Mesangial cell (primary cell): Measurements from ENCODE around the gene NUDT8. TPM values are rescaled to one million over a fixed set of nuclear protein-coding genes. Genes with fewer than 3 reads are reported as not detected.

Experiments used
- total RNA-seq: library from RNA; depleted of rRNA; stranded (reverse); fragments of >200 nt; gene quantifications from 2 replicates; pipeline ENCODE4 v1.2.3, GENCODE V29; 2015

NUDT8 gene, protein sequence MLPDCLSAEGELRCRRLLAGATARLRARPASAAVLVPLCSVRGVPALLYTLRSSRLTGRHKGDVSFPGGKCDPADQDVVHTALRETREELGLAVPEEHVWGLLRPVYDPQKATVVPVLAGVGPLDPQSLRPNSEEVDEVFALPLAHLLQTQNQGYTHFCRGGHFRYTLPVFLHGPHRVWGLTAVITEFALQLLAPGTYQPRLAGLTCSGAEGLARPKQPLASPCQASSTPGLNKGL
- 19.1 and 27.5 TPM in 2 replicates for total RNA-seq

DNA sequence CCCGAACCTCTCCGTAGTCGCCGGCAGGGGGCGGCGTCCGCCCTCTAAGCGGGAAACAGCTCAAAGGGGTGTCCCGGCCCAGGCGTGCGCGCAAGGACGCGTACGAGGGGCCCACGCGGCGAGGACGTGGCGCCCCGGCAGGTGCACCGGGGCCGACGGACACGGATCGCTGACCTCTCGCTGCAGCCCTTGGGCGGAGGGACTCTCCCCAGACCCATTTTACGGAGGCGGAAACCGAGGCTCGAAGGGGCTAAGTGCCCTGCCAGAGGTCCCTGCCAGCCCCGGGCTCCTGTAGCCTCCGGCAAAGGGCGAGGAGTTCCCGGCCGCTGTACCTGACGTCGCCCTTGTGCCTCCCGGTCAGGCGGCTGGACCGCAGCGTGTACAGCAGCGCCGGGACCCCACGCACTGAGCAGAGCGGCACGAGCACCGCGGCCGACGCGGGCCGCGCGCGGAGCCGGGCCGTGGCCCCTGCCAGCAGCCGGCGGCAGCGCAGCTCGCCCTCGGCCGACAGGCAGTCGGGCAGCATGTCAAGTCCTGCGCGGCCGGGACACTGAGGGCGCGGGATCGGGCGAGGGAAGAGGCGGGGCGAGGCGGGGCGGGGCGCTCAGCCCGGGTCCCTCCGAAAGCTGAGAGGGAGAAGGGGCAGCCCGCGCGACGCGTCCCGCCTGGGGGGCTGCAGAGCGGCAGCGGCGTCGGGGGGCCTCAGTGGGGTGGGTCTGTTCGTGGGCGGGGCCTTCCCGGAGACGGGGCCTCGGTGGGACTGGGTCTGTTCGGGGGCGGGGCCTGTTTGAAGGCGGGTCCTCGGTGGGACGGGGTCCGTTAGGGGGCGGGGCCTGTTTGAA lies at the start of gene NUDT8:
TSS of gene NUDT8 (minus strand) at position 552 of the 842 bp plus-strand sequence. CDS start at position 526, 26 bp downstream.

DNA sequence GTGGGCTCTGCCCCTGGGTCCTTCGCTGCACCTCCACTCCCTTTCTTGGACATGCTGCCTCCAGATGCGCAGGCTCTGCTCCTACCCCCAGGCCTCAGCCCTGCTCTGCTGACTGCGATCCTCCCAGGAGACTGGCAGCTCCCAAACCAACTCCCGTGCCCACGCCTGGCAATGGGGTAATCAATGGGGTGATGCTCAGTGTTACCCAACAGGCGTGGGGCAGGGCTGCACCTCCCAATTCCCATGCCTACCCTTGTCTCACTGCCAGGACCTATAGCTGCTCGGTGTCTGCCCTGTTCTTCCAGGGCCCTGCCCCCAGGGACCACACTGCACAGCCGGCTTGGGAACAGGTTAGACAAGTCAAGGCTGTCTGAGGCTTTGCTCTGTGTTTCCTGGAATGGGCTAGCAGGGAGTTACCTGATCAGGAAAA lies 44.7 kb upstream of the NUDT8 start, which contains the start of gene ALDH3B2:
TSS of gene ALDH3B2 (minus strand) at position 182 of the 430 bp plus-strand sequence. CDS start 7,688 bp downstream, outside the sequence.

GRCh38 chr11:67639438-67639859 lies 9.7 kb upstream of the NUDT8 start, which contains the start of gene TBX10:
Gene TBX10, minus strand, starts transcription at chr11:67639763. Its CDS starts 291 bp downstream, at chr11:67639472.

DNA sequence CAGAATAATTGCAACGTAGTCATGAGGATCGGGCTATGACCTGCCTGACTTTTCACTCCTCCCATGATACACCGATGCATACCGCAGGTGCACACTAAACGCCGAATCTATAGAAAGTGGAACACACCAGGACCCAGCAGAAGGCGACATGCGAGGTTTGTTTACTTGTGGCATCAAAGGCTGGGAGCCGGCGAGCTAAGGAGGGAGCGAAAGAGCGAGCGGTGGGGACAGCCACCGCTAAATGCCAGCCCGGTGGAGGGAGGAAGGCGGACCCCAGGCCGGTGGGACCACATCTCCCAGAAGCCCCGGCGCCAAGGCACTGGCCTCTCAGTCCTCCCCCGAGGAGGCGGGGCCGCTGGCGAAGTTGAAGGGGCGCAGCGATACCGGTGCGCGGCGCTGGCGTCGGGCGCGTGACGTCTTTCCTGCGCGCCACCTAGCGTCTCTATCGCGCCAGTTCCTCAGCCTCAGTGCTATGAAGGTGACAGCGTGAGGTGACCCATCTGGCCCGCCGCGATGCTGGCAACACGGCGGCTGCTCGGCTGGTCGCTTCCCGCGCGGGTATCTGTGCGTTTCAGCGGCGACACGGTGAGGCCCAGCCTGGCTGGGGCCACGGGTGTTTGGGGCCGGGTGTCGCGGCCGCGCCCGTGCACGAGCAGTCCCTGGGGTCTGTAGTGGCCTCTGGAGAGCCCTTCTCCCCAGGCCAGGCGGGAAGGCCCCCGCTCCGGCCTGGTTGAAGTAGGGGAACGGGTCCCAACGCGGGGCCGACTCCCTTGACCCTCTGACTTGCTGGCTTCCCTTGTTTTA lies 23.0 kb downstream of the NUDT8 start, which contains the start of gene NDUFV1:
TSS of gene NDUFV1 (plus strand) at position 445 of the 804 bp plus-strand sequence. CDS start at position 514, 69 bp downstream.

DNA sequence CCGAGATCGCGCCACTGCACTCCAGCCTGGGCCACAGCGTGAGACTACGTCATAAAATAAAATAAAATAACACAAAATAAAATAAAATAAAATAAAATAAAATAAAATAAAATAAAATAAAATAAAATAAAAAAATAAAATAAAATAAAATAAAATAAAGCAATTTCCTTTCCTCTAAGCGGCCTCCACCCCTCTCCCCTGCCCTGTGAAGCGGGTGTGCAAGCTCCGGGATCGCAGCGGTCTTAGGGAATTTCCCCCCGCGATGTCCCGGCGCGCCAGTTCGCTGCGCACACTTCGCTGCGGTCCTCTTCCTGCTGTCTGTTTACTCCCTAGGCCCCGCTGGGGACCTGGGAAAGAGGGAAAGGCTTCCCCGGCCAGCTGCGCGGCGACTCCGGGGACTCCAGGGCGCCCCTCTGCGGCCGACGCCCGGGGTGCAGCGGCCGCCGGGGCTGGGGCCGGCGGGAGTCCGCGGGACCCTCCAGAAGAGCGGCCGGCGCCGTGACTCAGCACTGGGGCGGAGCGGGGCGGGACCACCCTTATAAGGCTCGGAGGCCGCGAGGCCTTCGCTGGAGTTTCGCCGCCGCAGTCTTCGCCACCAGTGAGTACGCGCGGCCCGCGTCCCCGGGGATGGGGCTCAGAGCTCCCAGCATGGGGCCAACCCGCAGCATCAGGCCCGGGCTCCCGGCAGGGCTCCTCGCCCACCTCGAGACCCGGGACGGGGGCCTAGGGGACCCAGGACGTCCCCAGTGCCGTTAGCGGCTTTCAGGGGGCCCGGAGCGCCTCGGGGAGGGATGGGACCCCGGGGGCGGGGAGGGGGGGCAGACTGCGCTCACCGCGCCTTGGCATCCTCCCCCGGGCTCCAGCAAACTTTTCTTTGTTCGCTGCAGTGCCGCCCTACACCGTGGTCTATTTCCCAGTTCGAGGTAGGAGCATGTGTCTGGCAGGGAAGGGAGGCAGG lies 46.2 kb downstream of the NUDT8 start, which contains the start of gene GSTP1:
TSS of gene GSTP1 (plus strand) at position 566 of the 958 bp plus-strand sequence. CDS start at position 598, 32 bp downstream.

Other genes with a start within 250 kb of the NUDT8 start
- gene RAD9A, start 238.0 kb downstream of the NUDT8 start, total RNA-seq: 7.4 and 9.8 TPM in 2 replicates
- 266 and 298 TPM in 2 replicates for gene PPP1CA, start 228.1 kb downstream of the NUDT8 start, total RNA-seq
- gene TBC1D10C, start 225.9 kb downstream of the NUDT8 start, total RNA-seq: 0.33 and 0.76 TPM in 2 replicates
- gene CARNS1, start 214.3 kb downstream of the NUDT8 start, total RNA-seq: 0.33 and 7.5 TPM in 2 replicates
- gene RPS6KB2, start 201.4 kb downstream of the NUDT8 start, total RNA-seq: 55.7 and 76.3 TPM in 2 replicates
- 0.25 and 1.8 TPM in 2 replicates for gene PTPRCAP, start 192.3 kb downstream of the NUDT8 start, total RNA-seq
- 145 and 203 TPM in 2 replicates for gene CORO1B, start 186.5 kb downstream of the NUDT8 start, total RNA-seq
- gene GPR152, start 177.2 kb downstream of the NUDT8 start, total RNA-seq: not detected in 2 replicates
- not detected in 2 replicates for gene CABP4, start 174.6 kb downstream of the NUDT8 start, total RNA-seq
- 58.2 and 61.9 TPM in 2 replicates for gene TMEM134, start 160.7 kb downstream of the NUDT8 start, total RNA-seq
- 59.2 and 87.3 TPM in 2 replicates for gene AIP, start 146.9 kb downstream of the NUDT8 start, total RNA-seq
- 93.2 and 138 TPM in 2 replicates for gene PITPNM1, start 124.6 kb downstream of the NUDT8 start, total RNA-seq
- 107 and 165 TPM in 2 replicates for gene CDK2AP2, start 121.8 kb downstream of the NUDT8 start, total RNA-seq
- gene CABP2, start 106.5 kb downstream of the NUDT8 start, total RNA-seq: not detected in 2 replicates
- gene GSTP1, start 46.1 kb downstream of the NUDT8 start, total RNA-seq: 2,936 and 3,710 TPM in 2 replicates
- gene NDUFV1, start 23.0 kb downstream of the NUDT8 start, total RNA-seq: 205 and 246 TPM in 2 replicates
- not detected in 2 replicates for gene TBX10, start 9.8 kb upstream of the NUDT8 start, total RNA-seq
- 0.13 TPM in 1 of 2 replicates, not detected in the other for gene ACY3, start 20.8 kb upstream of the NUDT8 start, total RNA-seq
- gene ALDH3B2, start 44.7 kb upstream of the NUDT8 start, total RNA-seq: not detected in 2 replicates